Motor neuron (in vitro differentiated cells): ENCODE data around the gene ATOX1. TPM values are rescaled to one million over a fixed set of nuclear protein-coding genes. Genes with fewer than 3 reads are reported as not detected.
"Not testable (repeated sequence)": the region's sequence is repeated elsewhere in the genome, so short reads cannot be mapped to it uniquely, and the experiment has no call there.

Experiments used
- ATAC-seq, 8 experiments: fragments of 200-7000 bp; cut with Tn5 transposase; replicated peaks in 6 of 8; 2 replicates each; pipeline ENCODE4 v1.8.0; 2021; ENCODE audit warnings: mild to moderate bottlenecking in 8 of 8, moderate library complexity in 8 of 8
- H3K27ac ChIP-seq, 2 donors: fragments of 250-450 bp; sonication (Bioruptor Pico); 2 replicates each; pipeline ENCODE4 v1.9.0; 2021; ENCODE audit warnings: antibody characterized with exemption in 2 of 2, mild to moderate bottlenecking in 2 of 2, moderate library complexity in 1 of 2
- H3K4me1 ChIP-seq, 2 donors: fragments of 250-450 bp; sonication (Bioruptor Pico); replicated peaks in 1 of 2; 2 replicates each; pipeline ENCODE4 v1.6.1; 2021; ENCODE audit warnings: antibody characterized with exemption in 2 of 2, mild to moderate bottlenecking in 2 of 2, moderate library complexity in 1 of 2
- H3K4me3 ChIP-seq, 5 donors: fragments of 250-450 bp; sonication (Bioruptor Pico); 2 replicates each; pipeline ENCODE4 v1.9.0; 2021; ENCODE audit warnings: antibody characterized with exemption in 5 of 5, mild to moderate bottlenecking in 5 of 5, moderate library complexity in 4 of 5
- WGBS, 10 experiments: fragments of 450-650 bp; shearing (Covaris generic); methylation state at CpG; one replicate each; pipeline ENCODE4 v1.0.0; 2022; 5-methylcytosine and 5-hydroxymethylcytosine counted together
- in situ Hi-C, 9 experiments: fragments of 400-800 bp; cut with MboI; loops; one replicate each; pipeline ENCODE4 v1.15.0; 2021; ENCODE audit warnings: low sequenced_read_pairs in 9 of 9, low pct_unique_long_range_greater_than_20kb in 2 of 9; ENCODE audit not compliant: unreplicated experiment in 9 of 9
- total RNA-seq, 8 experiments: library from RNA; unstranded; fragments of 300-600 nt; gene quantifications; 2 replicates each; pipeline versions ENCODE4 v1.2.3 to v1.2.4, GENCODE V29; 2022

The ATOX1 gene, protein sequence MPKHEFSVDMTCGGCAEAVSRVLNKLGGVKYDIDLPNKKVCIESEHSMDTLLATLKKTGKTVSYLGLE
- 100 to 1,000 TPM; 112 to 346 (median 130) TPM for total RNA-seq

DNA sequence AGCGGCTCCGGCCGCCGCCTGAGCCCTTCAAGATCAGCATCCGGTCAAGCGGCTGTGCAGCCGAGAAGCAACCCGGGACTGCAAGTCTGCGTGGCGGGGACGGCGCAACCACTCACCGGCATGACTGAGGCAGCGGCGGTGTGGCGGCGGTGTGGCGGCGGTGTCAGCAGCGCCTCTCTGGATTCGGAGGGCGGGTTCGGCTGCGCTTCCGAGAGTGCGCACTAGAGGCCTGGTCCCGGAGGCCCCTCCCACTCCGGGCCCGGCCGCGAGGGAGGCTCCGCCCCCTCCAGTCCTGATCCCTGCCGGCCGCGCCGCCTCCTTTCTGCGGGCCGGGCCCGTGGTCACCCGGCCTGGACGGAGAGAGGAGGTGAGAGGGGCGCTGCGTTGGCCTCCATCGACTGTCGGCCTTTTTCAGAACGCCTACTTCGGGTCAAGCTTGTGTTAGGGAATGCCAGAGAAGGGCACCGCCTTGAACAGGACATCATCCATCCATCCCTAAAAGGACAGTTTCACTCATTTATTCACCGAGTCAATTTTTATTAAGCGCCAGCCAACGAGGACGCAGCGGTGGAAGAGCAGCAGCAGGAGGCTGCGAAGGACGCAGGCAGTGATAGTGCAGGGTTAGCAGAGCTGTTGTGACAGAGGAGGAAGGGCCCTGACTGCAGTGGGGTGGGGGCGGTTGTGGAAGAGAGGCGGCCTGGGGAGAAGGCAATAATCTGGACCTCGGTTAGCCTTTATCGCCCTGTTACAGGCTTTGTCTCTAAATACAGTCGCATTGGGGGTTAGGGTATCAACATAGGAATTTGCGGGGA lies at the start of gene ATOX1:
Gene ATOX1, minus strand, starts transcription at position 202 of the 812 bp plus-strand sequence. Its CDS starts 80 bp downstream, at position 122.
- peak within 1 kb of the TSS; percentile 85 to 89 for H3K27ac ChIP-seq
- peaks cover 12 to 18% of the 10 kb centered on the region in 2 donors for H3K4me1 ChIP-seq
- in situ Hi-C loops, result no loop called here
- peak; percentile 92 to 98 (median 94) for ATAC-seq
- peak within 1 kb of the TSS; percentile 61 to 96 (median 79) for H3K4me3 ChIP-seq
- WGBS, 10 experiments, result 0 to 30% (median 19%) methylated on average over 1 to 16 of the region's 61 CpGs; no CpG with 5 or more reads in 4 of the 10 experiments

DNA sequence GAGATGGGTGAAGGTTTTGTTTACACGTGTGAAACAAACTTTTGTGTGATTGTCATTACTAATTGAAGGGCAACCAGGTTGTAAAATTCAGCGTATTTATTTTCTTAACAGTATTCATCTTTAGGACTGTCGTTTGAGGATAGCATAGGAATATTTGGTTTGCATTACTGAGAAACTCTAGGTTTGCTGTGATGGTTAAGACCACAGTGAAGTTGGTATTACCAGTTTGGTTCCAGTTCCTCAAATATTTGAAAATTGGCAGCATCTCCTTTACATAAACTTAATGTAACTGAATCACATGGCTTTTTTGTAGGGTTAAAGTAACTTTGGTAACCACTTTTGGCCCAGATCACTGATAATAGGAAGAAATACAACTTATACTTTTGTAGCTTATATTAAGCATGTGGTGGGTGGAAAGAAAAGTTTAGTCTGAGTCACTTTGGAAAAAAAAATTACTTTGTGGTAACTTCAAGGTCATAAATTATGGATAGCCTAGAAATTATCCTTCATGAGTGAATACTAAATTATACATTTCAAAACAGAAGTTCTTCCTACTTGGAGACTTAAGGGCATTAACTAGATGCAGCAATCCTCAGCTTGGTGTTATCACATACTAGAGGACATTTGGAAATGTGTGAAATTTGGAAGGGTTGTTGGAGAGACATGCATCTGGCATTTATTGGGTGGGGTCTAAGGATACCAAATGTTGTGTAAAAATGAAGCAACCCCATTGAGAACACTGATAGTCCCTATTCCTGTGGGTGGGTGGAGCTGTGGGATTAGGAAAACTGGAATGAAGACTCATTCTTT lies 47.2 kb upstream of the ATOX1 start:
- Histone ChIP-seq H3K4me1 (no peaks in the 10 kb centered on the region), H3K4me3 (no peak overlapping the region), H3K27ac (no peak overlapping the region)
- 40 to 100% (median 95%) methylated on average over 1 to 3 of the region's 3 CpGs; no CpG with 5 or more reads in 3 of the 10 experiments for WGBS, 10 experiments
- in situ Hi-C loops, result no loop called here
- peak in 2 of 8 experiments; percentile 78 to 89 for ATAC-seq

DNA sequence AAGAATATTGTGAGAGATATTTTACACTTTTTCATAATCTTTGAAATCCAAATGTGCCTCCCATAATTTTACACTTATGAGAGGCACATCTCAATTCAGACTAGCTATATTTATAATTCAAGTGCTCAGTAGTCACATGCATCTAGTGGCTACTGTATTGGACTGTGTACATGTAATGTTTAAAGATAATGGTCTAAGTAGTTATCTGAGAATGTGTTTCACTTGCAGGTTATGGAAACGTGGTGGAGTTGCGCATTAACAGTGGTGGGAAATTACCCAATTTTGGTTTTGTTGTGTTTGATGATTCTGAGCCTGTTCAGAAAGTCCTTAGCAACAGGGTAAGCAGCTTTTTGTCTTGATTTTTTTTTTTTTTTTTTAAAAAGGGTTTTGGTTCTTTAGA lies 42.1 kb upstream of the ATOX1 start:
- in situ Hi-C loops, result no loop called here
- no peak overlapping the region for H3K4me3 ChIP-seq
- no peak overlapping the region for H3K27ac ChIP-seq
- ATAC-seq, result peak in 3 of 8 experiments; percentile 18 to 66 (median 36)
- 60 to 100% (median 92%) methylated on average over 1 to 2 of the region's 2 CpGs for WGBS, 10 experiments
- no peaks in the 10 kb centered on the region for H3K4me1 ChIP-seq

DNA sequence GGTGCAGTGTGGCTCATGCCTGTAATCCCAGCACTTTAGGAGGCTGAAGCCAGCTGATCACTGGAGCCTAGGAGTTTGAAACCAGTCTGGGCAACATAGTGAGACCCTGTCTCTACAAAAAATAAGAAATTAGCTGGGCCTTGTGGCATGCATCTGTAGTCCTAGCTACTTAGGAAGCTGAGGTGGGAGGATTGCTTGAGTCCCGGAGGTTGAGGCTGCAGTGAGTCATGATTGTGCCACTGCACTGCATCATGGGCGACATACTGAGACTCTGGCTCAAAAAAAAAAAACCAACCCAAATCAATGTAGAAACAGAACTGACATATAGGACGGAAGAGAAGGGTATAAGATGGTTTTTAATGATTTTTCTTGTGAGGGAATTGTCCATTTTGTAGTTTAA lies 41.0 kb upstream of the ATOX1 start:
- in situ Hi-C loops, result no loop called here
- no peak for ATAC-seq
- Histone ChIP-seq H3K27ac (no peak overlapping the region), H3K4me1 (no peaks in the 10 kb centered on the region), H3K4me3 (no peak overlapping the region)
- 44 to 100% (median 95%) methylated on average over 1 to 3 of the region's 3 CpGs; no CpG with 5 or more reads in 3 of the 10 experiments for WGBS, 10 experiments

DNA sequence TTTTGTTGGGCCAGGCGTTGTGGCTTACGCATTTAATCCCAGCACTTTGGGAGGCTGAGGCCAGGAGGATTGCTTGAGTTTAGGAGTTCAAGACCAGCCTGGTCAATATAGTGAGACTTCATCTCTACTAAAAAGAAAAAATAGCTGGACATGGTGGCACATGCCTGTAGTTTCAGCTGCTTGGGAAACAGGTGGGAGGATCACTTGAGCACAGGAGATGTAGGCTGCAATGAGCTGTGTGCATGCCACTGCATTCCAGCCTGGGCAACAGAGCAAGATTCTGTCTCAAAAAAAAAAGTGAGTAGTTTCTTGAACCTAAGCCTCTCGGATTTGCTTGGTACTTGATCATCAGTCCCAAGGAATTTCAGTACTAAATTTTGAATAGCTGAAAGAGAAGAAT lies 40.2 kb upstream of the ATOX1 start:
- no peak overlapping the region for H3K27ac ChIP-seq
- H3K4me1 ChIP-seq, result no peaks in the 10 kb centered on the region
- 100% methylated on average over 1 to 2 of the region's 3 CpGs; no CpG with 5 or more reads in 2 of the 10 experiments for WGBS, 10 experiments
- in situ Hi-C loops, result no loop called here
- ATAC-seq, result no peak
- no peak overlapping the region for H3K4me3 ChIP-seq

DNA sequence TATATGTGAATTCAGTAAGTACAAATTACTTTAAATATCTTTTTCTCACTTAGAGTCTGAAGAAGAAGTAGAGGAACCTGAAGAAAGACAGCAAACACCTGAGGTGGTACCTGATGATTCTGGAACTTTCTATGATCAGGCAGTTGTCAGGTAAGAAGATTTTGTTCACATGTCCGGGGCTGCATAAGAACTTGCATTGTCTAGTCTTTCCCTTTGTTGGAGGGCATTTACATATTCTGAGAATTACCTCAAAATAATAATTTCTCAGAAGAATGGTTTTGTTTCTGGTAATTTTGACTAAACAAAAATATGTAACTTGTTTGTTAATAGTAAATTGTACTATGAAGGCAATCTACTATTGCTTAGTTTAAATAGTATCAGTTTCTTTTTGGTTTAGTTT lies 37.0 kb upstream of the ATOX1 start:
- ATAC-seq, result no peak
- 67 to 100% (median 100%) methylated on average over 1 of the region's 1 CpG; no CpG with 5 or more reads in 1 of the 10 experiments for WGBS, 10 experiments
- H3K27ac ChIP-seq, result no peak overlapping the region

DNA sequence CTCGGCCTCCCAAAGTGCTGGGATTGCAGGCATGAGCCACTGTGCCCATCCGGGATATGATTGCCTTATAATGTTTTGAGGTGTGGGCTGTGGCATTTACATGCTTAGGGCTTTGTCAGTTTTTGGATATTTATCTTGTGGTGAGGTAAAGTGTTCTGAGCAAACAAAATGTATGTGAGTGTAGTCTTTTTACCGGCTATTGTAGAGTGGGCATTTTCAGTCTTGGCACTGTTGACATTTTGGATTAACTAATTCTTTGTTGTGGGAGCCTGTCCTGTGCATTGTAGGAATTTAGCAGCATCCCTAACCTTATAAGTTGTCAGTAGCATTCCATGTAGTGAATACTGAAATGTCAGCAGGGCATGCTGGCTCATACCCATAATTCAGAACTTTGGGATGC lies 34.9 kb upstream of the ATOX1 start:
- Histone ChIP-seq H3K27ac (no peak overlapping the region), H3K4me3 (no peak overlapping the region), H3K4me1 (no peaks in the 10 kb centered on the region)
- no peak for ATAC-seq
- WGBS, 10 experiments, result 85 to 100% (median 100%) methylated on average over 1 to 3 of the region's 3 CpGs; no CpG with 5 or more reads in 3 of the 10 experiments
- in situ Hi-C loops, result no loop called here

More for the DNA sequence above, 37.0 kb upstream of the ATOX1 start:
- Histone ChIP-seq H3K4me1 (no peaks in the 10 kb centered on the region), H3K4me3 (no peak overlapping the region)
- in situ Hi-C loops, result no loop called here

DNA sequence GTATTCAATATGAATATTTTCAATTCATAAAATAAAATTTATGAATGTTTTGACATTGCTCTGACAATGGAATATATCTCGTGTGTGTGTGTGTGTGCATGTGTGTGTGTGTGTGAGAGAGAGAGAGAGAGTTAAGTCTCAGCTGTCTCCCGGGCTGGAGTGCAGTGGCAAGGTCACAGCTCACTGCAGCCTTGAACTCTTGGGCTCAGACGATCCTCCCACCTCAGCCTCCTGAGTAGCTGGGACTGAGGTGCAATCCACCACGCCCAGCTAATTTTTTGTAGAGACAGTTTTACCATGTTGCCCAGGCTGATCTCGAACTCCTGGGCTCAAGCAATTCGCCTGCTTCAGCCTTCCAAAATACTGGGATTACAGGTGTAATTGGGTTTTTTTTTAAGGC lies 29.4 kb upstream of the ATOX1 start:
- in situ Hi-C loops, result no loop called here
- no peak for ATAC-seq
- Histone ChIP-seq H3K4me3 (no peak overlapping the region), H3K27ac (no peak overlapping the region), H3K4me1 (no peaks in the 10 kb centered on the region)
- WGBS, 10 experiments, result 60 to 100% (median 95%) methylated on average over 1 to 6 of the region's 6 CpGs; no CpG with 5 or more reads in 2 of the 10 experiments

GRCh38 chr5:151786468-151786867 lies 28.0 kb upstream of the ATOX1 start:
- 69 to 100% (median 90%) methylated on average over 1 to 4 of the region's 4 CpGs; no CpG with 5 or more reads in 1 of the 10 experiments for WGBS, 10 experiments
- in situ Hi-C loops, result no loop called here
- H3K27ac ChIP-seq, result no peak overlapping the region
- no peak for ATAC-seq
- no peaks in the 10 kb centered on the region for H3K4me1 ChIP-seq
- H3K4me3 ChIP-seq, result no peak overlapping the region

- in situ Hi-C loops, result no loop called here
- 36 to 100% (median 80%) methylated on average over 1 to 3 of the region's 3 CpGs; no CpG with 5 or more reads in 1 of the 10 experiments for WGBS, 10 experiments
- Histone ChIP-seq H3K27ac (no peak overlapping the region), H3K4me3 (no peak overlapping the region), H3K4me1 (no peaks in the 10 kb centered on the region)
- no peak for ATAC-seq
These were observed 25.7 kb upstream of the ATOX1 start for GRCh38 chr5:151784141-151784540.

DNA sequence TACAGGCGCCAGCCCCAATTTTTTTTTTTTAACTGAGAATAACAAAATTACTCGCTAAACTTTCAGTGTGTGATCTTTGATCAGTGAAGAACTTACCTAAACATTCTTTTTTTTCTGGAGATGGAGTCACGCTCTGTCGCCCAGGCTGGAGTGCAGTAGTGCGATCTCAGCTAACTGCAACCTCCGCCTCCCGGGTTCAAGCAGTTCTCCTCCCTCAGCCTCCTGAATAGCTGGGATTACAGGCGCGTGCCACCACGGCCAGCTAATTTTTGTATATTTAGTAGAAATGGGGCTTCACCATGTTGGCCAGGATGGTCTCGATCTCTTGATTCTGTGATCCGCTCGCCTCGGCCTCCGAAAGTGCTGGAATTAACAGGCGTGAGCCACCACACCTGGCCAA lies 25.2 kb upstream of the ATOX1 start:
- H3K4me1 ChIP-seq, in situ Hi-C loops, H3K4me3 ChIP-seq, ATAC-seq, H3K27ac ChIP-seq: not testable (repeated sequence)
- 87 to 100% (median 100%) methylated on average over 1 to 11 of the region's 16 CpGs for WGBS, 10 experiments

GRCh38 chr5:151781201-151781600 lies 22.8 kb upstream of the ATOX1 start:
- WGBS, 10 experiments, result 13 to 100% (median 60%) methylated on average over 1 of the region's 1 CpG; no CpG with 5 or more reads in 3 of the 10 experiments
- Histone ChIP-seq H3K4me1 (no peaks in the 10 kb centered on the region), H3K27ac (no peak overlapping the region), H3K4me3 (no peak overlapping the region)
- no peak for ATAC-seq
- in situ Hi-C loops, result no loop called here

- Histone ChIP-seq H3K4me3 (no peak overlapping the region), H3K4me1 (peaks cover 0 to 3% of the 10 kb centered on the region in 2 donors), H3K27ac (no peak overlapping the region)
- in situ Hi-C loops, result no loop called here
- ATAC-seq, result no peak
- 40 to 98% (median 82%) methylated on average over 1 to 6 of the region's 11 CpGs; no CpG with 5 or more reads in 3 of the 10 experiments for WGBS, 10 experiments
These were observed 21.9 kb upstream of the ATOX1 start for GRCh38 chr5:151780348-151780747.
